CD4-positive, alpha-beta T cell treated with Interleukin-17A for 4 hours (primary cell): ENCODE measurements around the gene DBN1.

ENCODE experiments used
- DNase-seq: peaks from one replicate; pipeline ENCODE4 v3.0.0-alpha.2; 2020; ENCODE audit warnings: mixed read lengths

DBN1 gene

DNA sequence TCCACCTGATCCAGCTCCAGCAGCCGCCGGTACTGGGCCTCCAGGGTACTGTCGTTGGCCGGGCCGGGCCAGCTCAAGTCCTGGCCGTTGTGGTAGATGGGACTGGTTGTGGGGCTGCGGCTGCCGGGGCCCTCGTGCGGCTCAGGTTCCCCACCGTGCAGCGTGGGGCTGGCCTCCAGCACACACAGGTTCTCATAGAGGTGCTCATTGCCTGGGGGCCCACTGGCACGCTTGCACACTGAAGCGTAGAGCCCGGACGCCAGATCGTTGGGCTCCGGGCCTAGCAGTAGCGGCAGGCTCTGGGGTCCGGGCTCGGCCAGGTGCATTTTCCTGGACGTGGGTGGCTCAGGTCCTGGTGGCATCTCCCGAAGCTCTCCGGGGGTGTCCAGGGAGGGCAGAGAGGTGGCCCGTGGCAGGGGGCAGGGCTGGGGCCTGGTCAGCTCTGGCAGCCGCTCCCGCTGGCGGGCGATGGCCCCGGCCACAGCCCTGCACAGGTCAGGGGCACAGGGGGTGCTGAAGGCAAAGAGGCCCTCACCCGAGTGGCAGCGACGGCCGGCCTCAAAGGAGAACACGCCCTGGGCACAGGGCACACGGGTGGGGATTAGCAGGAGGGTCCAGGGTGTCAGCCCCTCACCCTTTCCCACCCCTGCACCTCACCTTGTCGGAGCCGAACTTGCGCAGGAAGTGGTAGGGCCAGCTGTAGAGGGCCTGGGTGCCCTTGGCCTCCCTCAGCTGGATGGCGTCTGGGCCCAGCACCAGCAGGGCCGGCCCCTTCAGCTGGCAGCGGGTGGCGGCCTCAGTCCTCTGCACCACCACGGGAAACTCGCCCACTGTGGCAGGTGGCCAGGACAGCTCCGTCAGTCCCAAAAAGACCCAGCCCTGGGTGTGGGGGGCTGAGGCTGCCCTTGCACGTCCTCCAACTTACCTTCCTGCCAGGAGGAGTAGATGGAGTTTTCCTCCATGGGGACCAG, 30.9 kb upstream of the DBN1 start:
- no peak for DNase-seq

DNA sequence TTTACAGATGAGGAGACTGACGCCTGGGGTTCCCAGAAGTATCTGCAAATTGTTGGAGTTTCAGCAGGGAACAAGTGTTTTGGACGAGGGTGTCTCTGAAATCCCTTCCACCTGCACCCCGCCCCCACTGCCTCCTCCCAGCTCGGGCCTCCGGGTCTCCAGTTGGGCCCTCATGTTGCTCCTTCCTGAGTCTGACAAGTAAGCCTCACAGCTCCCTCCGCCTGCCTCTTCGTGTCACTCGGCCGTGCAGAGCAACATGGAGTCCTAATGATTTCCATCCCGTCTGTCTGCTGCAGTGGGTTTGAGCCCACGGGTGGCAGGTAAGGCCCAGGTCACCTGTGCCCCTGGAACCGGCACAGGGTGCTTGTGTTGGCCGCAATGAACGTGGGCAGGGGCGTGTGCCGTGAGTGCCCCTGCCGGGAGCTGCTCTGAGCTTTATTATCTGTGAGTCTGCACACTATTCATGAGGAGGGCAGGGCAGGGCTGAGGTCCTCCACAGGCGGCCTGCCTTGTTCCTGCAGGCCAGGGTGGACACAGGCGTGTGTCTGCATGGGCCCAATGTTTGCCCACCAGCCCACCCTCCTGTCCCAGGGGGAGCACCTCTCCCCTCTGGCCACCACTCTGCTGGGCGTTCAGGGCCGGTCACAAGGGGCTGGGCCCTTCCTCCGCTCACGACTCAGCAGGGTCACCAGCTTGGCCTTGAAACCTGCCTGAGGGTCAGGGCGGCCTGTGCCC, 30.1 kb upstream of the DBN1 start:
- no peak for DNase-seq

- DNase-seq: no peak
Measured at GRCh38 chr5:177502886-177503285, 29.5 kb upstream of the DBN1 start.

DNA sequence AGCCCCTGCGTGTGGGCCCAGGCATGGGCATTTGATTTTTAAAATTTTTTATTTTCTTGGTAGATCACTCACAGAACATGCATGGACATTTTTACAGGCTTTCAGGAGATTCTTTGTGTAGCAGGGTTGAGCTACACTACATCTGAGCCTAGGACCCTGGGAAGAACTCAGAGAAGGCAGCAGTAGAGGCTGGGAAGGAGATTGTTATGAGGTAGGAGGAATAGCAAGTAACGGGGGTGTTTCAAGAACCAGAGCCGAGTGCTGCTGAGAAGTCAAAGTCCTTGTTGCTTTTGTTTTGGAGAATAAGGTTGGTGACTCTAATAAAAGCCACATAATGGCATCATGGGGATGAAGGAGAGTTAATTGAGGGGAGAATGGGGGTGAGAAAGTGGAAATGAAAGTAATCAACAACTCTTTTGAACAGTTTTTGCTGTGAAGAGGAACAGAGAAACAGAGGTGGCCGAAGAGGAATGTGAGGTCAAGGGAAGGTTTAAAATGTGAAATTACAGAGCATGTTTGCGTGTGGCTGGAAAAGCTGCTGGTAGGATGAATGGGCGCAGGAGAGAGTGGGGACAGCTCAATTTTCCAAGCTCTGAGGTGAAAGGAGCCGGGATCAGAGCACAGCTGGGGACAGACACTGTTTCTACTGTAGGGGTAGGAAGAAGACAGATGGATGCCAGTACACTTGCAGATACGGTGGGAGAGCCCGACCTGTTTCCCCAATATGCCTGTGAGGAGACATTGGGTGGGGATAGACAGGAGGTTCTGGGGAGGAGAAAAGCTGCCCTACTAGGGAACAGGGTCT, 28.6 kb upstream of the DBN1 start:
- no peak for DNase-seq

- peak; percentile 93 for DNase-seq
Measured at GRCh38 chr5:177500685-177501522, 27.5 kb upstream of the DBN1 start.

DNA sequence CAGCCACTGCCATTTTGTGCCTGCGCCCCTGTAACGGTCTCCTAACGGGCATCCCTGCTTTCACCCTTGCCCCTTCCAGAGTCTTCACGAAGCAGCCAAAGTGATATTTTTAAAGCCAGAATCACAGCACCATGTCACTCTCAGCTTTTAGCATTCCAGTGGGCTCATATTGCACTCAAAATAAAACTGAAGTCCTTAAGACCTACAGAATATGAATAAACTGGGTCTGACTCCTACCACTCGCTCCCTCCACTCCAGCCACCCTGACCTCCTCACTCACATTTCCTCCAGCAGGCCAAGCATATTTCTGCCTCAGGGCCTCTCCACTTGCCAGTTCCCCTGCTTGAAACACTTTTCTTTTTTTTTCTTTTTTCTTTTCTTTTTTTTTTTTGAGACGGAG, 26.4 kb upstream of the DBN1 start:
- DNase-seq: no peak

DNA sequence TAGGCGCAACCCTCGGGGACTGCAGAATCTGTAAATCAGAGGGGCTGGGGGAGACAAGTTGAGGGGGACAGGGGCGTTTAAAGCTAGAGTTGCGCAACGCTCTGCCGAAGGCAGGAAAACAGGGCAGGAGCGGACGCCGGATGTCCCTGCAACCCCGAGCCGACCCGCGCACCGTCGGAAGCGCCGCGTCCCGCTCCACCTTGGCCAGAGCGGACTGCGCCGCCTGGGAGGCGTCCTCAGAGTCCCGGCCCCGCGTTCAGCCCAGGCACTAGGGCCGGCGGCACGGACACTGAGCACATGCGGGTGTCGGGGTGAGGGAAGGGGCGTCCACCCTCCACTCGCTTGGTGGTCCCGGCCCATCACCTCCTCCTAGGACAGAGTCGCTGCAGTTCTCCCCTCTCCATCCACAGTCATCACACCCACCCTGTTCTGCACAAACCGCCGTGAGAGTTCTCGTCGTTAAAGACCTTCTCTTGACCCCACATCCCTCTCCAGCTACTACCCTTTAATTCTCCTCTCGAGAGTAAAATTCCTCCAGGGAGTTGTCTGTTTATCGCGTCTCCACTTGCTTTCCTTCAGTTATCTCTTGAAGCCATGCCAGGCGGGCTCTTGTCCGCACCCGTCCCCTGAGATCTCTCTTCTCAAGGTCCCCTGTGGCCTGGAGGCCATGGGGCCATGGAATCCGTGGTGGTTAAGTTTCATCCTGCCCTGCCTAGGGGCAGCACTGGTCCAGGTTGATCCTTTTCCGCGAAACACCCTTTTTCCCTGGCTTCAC, 24.8 kb upstream of the DBN1 start:
- no peak for DNase-seq

GRCh38 chr5:177497292-177498012, 24.0 kb upstream of the DBN1 start, which contains the start of gene PDLIM7:
PDLIM7 (minus strand) TSS chr5:177497604; CDS start chr5:177496512, 1,092 bp downstream.
- peak; percentile 97 for DNase-seq

- DNase-seq: no peak
Measured at GRCh38 chr5:177496727-177497291, 23.4 kb upstream of the DBN1 start.

GRCh38 chr5:177496070-177496726, 22.8 kb upstream of the DBN1 start:
- DNase-seq: no peak

DNA sequence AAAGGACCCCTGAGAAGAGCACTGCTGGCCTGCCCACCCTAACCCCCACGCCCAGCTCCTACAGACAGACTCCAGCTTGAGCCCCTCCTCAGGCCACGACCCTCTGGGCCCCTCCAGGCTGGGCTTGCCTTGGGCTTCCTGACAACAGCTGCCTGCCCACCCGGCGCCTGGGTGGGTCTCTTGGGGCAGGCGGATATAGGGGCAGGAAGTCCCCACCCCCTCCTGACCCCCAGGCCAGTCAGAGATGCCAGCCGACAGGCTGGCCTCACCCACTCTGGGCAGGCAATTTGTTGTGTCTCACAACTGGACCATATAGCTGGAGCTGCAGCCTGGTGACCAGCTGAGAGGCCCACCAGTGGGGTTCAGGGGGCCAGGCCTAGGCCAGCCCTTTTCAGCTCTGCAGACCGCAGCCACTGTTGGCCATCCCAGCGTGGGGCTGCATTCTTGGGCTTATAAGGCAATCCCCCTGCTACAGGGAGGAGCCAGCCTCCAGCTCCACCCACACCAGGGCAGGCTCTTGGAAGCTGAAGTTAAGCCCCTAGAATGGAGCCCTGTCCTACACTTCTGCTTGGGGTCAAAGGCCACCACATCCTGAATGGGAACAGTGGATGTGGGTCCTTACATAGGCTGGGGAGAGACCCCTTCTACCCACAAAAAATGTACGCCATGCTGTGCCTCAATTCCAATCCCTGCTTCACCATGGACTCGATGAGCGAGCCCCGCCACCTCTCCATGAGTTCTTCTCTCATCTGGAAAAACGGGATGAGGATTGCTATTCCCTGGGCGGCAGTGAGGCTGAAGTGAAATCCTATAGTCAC, 22.0 kb upstream of the DBN1 start:
- DNase-seq: no peak

GRCh38 chr5:177494346-177495195, 21.1 kb upstream of the DBN1 start:
- DNase-seq: peak; percentile 43

GRCh38 chr5:177493795-177494345, 20.4 kb upstream of the DBN1 start:
- no peak for DNase-seq

DNA sequence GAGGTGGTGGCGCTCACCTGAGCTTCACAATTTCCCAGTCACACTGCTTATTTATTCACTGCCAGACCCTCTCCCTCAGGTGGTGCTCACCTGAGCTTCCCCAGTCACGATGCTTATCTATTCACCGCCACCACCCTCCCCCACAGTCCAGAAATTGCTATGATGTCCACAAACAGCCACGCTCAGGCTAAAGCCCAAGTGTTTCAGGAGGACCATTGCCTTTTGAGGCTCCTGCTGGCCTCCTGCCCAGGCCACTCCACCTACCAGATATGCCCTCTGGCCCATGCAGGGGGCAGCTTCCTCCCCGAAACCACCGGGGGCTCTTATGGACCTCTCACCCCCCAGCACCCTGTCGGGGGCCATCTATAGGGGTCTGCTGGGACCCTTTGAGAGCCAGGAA, 19.4 kb upstream of the DBN1 start:
- DNase-seq: no peak

DNA sequence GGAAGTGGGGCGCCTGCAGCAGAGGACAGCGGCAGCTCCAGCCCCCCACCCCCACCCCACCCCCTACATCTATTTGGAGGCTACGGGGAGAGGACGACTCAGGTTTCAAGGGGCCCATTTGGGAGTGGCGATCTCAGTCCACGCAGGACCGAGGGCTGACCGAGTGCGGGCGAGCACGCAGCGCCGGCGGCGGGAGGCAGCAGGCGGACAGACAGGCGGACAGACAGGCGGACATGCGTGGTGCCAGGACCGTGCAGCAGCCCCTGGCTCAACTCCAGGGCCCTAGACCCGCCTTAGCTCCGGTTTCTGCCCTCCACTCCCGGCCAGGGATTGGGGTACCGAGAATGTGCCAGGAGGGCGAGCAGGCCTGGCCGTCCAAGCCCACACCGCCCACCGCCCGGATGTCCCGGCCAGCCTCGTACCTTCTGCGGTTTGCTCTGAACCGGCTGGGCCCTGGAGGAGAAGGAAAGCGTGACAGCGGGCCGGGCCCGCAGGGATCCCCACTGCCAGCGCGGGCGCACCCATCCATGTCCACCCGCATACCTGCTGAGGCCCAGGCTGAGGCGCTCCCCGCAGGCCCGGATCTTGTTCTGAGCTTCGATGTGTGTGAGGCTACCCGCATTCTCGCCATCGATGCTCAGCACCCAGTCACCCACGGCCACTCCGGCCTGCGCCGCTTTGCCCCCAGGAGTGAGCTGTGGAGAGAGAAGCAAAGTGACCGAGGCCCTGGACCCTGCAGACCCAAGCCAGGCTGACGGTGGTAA, 18.7 kb upstream of the DBN1 start:
- DNase-seq: no peak

GRCh38 chr5:177491429-177491945, 18.1 kb upstream of the DBN1 start:
- DNase-seq: peak; percentile 26
